NCI-H69 (cell line): ENCODE data around the gene BAZ2A.
A peak's percentile ranks its signal among the peaks of the same experiment; 100 is the strongest.

Experiments used
- DNase-seq: peaks from one replicate; lab custom pipeline; 2025; lab: John Stamatoyannopoulos, UW

The BAZ2A gene

DNA sequence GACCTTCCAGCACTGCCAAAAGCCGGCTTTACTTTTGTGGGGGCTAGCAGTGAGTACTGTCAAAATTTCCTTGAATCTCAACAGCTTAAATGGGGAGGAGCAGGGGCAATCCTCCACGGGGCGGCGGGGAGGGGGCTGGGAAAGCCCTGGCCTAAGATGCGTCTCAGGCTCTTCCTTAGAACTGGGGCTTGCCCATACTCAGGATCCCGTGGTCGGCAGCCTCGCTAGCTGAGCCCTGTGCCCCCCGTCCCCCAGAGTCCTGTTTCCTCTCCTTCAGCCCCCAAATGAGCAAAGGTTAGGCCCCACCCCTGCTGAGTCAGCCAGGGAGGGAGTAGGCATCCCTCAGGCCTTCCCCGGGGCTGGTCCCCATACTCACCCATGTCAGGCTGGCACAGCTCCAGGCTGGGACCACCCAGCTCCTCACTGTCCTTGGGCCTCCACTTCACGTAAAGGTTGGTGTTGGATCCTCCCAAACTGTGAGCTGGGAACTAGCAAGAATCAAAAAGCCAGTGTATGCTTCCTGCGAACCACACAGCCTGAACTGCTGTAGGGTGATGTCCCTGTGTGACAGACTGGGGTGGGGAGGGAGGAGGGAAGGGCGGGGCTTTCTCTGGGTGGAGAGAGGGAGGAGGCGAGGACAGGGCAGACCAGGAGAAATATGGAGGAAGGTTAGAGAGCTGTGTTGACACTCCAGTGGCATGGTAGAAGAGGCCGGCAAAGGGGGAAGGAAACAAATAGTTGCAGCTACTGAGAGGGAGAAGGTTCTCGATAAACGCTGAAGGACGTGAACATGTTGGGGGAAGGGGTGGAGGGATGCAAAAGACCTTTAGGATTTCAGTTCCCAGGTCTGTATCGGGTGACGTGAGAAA lies 5.9 kb upstream of the BAZ2A start:
- DNase-seq, result peak; percentile 93

DNA sequence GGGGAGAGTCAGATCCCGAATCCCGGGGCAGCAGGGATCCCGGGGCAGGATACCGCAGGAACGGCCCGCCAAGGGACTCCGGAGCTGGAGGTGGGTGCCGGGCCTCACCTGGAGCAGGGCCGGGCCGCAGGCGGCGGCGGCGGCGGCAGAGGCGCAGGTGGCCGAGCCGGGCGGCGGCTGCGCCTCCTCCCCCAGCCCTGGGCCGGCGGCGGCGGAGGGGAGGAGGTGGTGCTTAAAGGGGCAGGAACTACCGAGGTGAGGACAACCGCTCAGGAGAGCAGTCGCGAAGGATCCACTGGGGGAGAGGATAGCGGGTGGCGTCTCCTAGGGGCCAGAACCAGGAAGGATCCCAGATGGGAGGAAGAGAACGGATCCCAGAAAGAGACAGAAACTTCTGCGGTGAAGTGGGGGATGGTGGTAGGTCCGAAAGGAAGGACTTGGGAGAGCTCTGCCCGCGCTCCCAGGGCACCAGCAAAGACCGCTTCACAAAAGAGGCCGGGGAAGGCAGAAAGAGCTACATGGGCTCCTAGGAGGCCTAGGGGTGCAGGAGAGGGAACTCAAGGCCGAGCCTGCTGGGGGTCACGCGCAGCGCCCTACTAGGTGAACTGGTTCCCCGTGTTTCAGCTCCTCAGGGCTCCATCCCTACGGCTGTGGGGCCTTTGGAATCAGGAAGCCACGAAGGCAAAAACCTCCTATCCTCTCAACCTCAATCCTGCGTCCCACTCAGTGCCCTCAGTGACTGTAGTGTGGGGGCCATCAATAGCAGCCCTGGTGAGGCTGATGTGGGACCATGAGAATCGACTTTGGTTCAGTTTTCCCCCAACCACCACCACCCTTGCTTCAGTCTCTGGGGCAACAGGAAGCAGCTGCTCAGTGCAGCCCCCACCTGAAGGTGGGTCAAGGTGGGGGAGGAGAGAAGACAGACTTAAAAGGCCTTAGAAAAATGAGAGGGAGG lies 5.0 kb upstream of the BAZ2A start:
- peak; percentile 93 for DNase-seq

DNA sequence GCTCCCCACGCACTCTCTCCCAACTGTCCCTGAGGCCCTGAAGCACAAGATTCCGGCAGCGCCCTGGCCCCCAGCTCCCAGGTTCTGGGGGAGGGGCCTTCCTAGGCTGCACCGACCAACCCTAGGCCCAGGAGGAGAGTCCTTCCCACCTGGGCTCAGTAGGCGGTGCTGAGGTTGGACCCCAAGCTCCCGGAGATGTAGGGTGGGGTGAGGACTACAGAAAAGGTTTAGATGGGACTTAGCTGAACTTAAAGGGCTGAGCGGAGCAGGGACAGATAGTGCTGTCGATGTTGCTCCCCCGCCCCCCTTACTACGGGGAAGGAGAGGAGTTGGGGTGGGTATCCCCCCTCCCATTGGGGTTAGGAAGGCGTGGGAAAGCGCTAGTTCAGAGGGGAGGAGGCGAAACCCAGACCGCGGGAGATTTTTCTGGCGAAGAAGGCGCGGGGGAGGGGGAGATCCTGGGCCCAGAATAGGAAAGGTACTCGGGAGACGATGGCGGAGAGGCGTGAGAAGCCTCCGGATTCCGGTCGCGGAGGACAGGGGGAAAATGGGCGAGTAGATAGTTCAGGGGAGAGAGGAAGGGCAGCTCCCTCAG lies 4.2 kb upstream of the BAZ2A start:
- DNase-seq, result peak; percentile 89

DNA sequence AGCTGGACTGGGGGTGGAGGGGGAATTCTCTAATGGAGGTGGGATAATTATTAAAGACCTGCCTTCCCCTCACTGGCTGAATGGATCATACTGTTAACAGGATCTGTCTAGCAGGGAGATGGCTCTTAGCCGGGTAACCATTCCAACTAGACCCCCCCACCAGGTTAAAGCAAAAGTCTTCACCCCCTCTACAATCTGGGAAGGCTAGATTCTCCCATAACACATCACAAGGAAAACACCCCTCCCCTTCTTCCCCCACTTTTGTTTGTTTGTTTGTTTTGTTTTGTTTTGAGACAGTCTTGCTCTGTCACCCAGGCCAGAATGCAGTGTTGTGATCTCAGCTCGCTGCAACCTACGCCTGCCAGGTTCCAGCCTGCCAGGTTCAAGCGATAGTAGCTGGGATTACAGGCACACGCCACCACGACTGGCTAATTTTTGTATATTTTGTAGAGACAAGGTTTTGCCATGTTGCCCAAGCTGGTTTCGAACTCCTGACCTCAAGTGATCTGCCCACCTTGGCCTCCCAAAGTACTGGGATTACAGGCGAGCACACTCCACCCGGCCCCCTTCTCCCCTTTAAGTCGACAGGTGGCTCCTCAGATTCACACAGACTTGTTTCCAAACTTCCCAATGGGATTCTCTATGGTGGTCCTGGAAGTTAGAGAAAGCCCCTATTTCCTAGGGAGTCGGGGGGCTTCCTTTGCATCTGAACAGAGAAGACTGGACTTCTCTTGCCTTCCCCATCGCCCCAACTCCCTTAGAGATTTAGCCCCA lies 3.5 kb upstream of the BAZ2A start:
- DNase-seq, result peak; percentile 42

DNA sequence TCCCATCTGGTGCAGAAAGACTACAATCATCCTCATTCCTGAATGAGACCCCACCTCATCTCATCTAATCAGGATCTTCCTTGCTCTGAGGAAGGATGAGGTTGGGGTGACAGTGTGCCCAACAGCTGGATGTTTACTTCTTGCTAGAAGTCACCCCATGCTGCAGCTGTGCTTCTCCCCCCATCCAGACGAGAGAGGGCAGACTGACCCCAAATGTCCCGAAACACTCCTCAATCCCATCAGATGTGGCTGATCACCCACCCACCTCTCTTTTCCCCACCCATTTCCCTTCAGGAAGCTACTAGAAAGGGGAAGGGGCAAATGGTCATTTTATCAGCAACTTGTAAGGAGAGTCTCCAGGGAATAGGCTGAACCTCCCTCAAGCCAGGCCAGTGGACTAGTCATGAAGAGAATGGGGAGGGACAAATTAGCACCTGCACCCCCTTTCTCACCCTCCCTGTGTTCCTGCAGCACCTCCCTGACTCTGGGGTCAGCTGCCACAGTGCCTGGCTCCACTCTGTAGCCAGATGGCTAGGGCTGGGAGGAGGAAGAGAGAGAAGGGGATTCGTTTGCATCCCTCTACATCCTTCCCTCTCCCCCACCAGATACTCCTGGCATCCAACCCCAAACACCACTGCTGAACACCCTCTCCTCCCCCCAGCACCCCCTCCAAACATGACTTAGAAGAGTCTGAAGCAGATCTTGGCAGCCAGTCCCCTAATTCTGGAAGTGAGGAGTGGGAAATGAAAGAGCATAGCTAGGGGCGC lies 2.8 kb upstream of the BAZ2A start:
- peak; percentile 42 for DNase-seq

DNA sequence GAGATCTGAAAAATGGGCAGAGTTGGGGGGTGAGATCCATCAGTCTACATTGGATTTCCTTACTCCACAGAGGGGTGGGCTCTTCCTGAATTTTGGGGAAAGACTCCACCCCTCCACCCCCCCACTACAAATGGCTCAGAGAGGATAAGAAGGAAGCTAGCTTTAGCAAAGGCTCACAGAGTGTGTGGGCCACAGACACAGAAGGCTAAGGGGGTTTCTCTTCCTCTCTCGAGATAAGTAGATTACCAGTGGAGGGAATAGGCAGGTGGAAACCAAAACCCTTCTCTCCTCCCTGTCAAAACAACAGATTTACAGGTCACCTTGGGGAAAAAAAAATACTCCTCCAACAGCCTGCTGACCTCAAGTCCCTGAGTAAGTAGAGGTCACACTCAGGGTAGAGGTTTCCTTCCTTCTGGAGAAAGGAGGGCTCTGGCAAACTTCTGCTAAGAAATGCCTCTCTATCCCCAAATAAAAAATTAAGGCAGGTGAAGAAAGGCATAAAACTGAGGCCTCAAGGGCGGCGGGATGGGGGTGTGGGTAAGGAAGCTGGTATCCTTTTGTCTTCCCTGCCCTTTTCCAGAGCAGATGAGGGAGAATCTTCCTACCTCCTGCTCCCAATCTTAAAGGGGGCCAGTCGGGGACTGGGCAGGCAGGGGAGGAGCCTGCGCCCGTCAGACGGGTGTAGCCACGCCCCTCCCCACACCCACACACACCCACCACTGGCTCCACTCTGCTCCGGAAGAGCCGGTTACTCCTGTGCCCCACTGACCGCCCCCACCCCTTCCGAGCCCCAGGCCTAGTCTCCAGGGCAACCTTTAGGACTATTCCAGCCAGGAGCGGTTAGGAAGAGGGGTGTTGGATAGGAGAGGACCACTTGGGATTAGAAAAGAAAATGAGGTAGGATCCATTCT lies 1.9 kb upstream of the BAZ2A start:
- peak; percentile 81 for DNase-seq

DNA sequence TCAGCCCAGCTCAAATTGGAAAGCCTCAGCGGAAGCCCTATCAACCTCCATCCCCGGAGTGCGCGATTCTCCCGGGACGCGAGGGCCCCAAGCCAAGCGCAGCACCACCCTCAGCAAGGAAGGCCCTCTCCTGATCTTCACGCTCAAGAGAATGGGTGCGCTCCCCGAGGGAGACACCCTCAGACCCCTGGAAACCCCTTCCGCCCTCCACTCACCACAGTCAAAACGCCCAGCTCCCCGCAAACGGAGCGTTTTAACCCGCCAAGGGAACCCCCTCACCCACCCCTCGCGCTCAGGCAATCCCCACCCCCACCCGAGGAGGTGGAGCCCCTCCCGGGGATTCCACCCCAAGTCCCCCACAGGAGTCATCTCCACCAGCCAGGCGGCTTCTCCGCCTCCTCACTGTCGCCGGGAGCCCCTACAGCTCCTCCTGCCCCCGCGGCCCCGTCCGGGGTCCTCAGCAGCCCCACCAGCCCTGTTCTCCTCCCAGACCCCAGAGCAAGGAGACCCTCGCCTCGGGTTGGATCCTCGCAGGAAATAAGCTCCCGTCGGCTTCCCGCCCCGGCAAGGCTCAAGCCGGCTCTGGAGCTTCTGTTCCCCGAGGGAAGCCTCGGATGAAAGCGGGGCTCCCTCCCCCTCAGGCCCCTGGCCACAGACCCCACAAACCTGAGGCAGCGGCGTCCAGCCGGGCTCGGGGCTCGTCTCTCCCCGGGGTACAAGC lies 507 bp downstream of the BAZ2A start:
- DNase-seq, result peak; percentile 64

DNA sequence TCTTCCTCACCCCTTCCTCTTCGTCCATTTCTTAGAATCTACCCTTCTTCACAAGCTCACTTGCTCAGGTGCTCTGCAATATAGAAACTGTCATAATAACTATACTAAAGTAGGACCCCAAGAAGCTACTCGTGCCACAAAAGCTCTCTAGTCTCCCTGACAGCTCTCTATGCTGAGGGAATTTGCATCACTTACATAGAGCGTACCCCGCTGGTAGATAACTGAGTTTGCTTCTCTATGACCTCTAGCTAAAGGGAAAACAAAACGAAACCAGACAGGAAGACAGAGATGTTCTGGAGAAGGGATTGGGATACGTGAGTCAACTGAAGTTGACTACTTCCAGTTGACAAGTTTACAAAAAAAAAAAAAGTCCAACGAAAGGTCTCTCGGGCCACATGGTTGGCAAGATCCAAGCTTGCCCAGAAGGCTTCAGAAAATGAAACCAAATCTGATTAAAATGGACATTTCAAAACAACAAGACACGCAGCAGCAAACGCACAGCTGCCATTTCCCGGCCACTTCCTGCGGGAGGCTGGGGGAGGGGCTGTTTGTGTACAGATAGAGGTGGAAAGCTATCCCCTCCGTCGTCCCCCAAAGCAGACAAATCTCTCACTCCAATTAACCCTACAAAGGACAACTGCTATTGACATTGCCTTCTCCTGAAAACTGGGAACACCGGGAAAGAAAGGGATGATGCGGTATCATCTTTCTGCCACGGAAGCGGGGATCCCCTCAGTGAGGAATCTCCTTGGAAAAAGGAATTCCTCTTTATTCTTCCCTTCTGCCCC lies 1.3 kb downstream of the BAZ2A start:
- peak; percentile 64 for DNase-seq

DNA sequence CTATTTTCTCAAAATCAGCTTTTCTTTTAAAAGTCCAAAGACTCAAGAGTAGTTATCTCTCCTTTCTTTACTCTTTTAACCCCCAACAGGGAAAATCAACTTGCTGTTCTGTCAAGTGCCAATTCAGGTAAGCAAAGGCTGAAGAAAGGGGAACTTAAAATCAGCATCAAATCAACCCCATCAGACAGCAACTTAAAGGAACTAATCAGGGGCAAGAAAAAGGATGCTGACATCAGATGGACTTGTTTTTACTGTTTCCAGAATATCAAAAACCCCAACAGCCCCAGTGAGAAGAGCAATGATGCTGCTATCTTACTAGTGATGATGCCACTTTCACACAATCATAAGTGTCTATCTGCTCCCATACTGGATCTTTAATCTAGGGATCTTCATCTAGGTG lies 3.4 kb downstream of the BAZ2A start:
- DNase-seq, result no peak

DNA sequence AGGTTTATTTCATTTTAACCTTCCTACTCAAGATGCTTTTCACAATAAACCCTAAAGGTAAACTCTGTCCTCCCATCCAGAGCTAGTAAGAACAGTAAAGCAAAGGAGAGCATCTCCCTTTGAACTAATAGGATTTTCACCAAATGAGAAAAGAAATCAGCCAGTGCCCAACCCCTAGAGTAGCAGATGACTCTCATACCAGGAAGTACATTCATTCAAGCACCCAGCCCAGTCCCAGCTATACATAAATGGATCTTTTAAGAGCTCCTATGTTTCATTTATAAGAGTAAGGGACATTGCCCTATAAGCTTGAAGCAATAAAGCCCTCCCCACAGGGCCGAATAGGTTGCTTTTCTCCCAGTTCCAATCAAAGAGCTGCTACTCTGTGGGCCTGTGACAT lies 7.6 kb downstream of the BAZ2A start:
- DNase-seq, result no peak

DNA sequence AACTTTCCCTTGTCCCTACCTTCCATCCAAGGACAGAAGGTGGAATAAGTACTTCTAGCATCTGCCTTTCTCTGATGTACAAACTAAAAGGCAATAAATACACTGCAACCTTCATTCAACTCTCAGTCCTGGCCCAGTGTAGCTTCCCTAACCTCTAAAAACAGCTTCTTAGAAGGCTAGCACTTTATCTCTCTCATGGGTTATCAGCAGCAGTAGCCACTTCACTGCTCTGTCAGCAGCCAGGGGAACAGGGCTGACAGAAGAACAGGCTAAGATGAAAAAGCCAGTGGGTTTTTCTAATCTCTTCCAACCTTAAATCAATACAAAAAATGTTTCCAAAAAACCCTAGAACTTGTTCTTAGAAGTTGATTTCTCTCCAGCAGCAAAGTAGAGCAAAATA lies 13.2 kb downstream of the BAZ2A start:
- DNase-seq, result no peak

DNA sequence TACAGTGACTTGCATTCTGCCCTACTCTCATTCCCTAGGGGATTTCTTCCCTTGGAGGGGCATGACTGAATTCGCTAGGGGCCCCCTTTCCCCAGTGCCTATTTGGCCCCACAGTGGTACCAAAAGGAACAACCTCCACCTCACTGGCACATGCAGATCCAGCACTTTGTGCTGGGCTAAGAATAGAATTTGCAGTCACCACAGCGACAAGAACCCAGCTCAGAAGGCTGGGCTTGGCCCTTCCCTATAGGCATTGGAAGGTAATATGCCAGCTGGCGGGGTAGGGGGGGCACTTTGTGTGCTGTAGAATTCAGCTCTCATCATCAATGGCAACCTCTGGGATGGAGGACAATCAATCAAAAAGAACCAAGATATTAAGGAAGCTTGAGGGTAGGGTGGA lies 13.9 kb downstream of the BAZ2A start:
- no peak for DNase-seq

DNA sequence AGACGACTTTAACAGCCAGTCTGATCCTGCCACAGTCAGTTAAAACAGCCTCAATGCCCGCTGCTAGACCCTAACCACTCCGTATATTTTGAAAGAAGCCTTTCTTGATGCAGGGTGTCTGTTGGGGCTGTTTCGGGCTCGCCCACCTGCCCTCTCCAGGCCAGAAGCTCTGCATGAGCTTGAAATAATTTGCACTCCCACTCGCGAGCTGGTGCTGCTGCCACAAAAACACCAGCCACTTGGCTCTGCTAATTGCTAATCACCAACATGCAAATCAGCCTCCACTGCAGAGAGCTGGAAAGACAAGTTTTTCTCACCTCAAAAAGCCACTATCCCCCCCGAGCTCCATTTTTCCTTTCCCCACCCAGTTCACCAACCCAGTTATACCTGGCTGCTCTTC lies 15.5 kb downstream of the BAZ2A start:
- no peak for DNase-seq

DNA sequence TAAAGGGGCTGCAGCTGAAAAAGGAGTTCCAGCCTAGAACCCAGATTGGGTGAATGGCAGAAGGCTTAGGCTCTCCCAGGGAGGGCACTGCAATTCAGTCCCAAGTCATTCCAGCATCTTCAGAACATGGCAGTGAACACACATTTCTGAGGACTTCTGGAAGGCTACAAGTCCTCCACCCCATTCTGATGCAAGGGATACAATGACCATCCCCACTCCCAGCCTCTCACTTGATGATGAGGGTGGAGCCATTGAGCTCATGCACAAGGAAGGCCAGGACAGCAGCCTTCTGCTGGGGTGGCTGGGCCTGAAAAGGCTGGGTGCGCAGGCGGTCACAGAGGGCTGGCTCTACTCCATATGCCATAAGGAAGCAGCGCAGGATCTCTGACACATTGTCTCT lies 25.8 kb downstream of the BAZ2A start:
- no peak for DNase-seq

DNA sequence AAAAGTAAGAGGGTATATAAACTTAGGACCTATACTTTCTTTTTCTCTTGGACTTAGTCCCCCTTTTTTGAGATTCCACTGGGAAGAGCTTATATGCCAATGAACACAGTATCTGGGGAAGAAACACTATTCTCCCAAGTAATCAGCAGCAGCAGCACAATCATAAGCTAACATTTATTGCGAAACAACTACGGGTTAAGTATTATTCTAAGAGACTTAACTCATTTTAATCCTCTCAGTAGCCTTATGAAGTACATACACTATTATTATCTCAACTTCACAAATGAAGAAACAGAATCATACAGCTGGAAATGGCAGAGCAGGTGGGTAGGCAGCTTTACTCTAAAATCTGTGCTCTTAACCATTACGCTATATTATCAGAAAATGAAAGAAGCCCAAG lies 27.9 kb downstream of the BAZ2A start:
- no peak for DNase-seq

DNA sequence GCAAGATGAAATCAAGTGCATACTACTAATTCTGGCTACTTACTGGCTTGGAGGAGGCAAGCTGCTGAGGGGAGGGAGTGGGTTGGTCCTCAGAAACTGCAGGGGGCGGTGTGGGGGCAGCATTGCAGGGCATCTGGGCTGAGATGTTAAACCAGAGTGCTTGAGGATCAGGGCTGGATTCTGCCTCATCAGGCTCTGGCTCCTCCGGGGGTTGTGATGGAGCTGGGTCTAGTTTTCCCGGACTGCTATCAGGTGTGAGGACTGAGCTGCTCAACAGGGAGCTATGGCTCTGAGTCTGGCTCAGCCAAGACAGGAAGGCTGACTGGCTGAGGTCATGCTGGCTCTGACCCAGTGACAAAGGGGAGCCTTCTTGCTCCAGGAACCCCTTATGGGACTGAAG lies 28.6 kb downstream of the BAZ2A start:
- DNase-seq, result no peak

DNA sequence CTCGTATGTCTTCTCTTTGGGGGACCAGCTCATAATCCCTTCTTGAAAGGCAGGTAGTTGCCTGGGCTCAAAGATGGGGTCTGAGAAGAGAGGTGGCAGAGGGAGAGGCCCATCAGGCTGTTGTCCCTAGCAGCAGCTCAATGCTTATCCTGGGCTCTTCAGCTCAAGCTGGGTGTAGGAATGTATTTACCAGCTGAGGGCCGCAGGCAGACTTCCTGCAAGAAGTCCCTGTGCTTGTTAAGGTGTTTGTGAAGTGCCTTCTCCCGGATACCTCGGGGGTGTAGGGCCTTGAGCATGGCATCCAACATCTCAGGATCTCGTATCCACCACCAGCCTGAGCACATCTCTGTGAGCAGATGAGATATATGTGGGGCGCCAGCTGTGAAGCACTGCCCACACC lies 29.4 kb downstream of the BAZ2A start:
- DNase-seq, result no peak

DNA sequence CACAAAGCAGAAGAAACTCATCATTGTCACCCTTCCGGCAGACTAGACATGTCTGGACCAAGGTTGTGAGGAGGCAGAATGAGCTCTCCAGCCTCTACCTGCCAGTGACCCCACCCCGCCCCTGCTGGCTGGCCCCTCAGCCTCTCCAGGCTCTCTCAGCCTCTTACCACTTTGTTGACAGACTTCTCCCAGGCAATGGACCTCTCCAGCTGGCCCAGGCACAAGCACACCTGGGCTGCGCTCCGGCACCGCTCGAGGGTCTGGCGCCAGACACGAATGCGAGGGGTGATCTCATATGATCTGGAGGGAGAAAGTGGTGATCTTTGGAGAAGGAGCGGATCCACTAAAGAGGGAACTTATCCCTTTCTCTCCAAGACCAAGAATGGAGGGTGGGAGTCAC lies 30.3 kb downstream of the BAZ2A start:
- DNase-seq, result no peak

DNA sequence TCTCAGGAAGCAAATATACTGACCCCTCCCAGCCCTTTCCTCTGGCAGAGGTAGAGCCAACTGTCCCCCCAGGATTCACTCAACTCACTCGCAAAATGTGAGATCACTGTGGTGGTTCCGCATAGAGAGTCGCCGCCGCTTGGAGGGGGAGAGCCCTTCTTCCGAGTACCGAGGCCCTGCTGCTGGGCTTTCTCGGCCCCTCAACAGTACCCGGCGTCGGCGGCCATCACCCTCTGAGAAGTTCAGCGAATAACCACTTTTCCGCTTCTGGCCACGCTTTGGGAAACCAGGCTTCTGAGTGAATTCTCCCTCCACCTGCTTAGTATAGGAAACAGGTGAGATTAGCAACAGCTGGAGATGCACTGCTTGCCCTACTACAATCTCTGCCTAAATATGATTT lies 31.1 kb downstream of the BAZ2A start:
- no peak for DNase-seq
